HEK293T (cell line): Measurements from ENCODE around the gene PRPH2.

Experiments used
- ELF4 ChIP-seq: fragments of 450-650 bp; IDR thresholded peaks from 2 replicates; pipeline ENCODE4 v1.6.1; 2017; ENCODE audit warnings: antibody characterized with exemption
- HDGF ChIP-seq: fragments of 450-650 bp; IDR thresholded peaks from 2 replicates; pipeline ENCODE4 v1.6.1; 2017; ENCODE audit warnings: antibody characterized with exemption, borderline replicate concordance
- SUZ12 ChIP-seq: fragments of 450-650 bp; IDR thresholded peaks from 2 replicates; pipeline ENCODE4 v1.6.1; 2016; ENCODE audit warnings: mild to moderate bottlenecking

- no peak for TF ChIP-seq ELF4
- TF ChIP-seq HDGF, result no peak
- TF ChIP-seq SUZ12, result no peak
Measured at GRCh38 chr6:42762426-42762859, 40.0 kb upstream of the PRPH2 start.
